IMR-90 (cell line): ENCODE measurements around the gene OR1J4.

Source experiments
- CEBPB ChIP-seq: IDR thresholded peaks from 2 replicates; pipeline ENCODE4 v1.6.1; 2012; ENCODE audit warnings: low read depth, low read length, improper control_type of control experiment
- CTCF ChIP-seq: conservative IDR thresholded peaks from 2 replicates; pipeline ENCODE4 v1.5.1; 2012; ENCODE audit warnings: mild to moderate bottlenecking, low read depth, low read length, improper control_type of control experiment
- MAZ ChIP-seq: IDR thresholded peaks from 2 replicates; pipeline ENCODE4 v1.6.1; 2012; ENCODE audit warnings: low read depth, mild to moderate bottlenecking, low read length, improper control_type of control experiment, moderate library complexity, borderline replicate concordance
- SMC3 ChIP-seq: fragments of 150-350 bp; IDR thresholded peaks from 2 replicates; pipeline ENCODE4 v1.6.1; 2016; ENCODE audit warnings: low read depth, mild to moderate bottlenecking, antibody characterized with exemption, low read length, moderate library complexity
- USF2 ChIP-seq: fragments of 150-350 bp; IDR thresholded peaks from 2 replicates; pipeline ENCODE4 v1.6.1; 2017; ENCODE audit warnings: mild to moderate bottlenecking, antibody characterized with exemption, low read length, low read depth

GRCh38 chr9:122527193-122527592 lies 8.3 kb downstream of the OR1J4 start, which contains the start of gene OR1N1:
- TF ChIP-seq CTCF (no peak), CEBPB (no peak), MAZ (no peak), SMC3 (no peak), USF2 (no peak)
